GM12874 (cell line): ENCODE measurements around the gene ATPAF2.

ENCODE experiments used
- TF ChIP-seq, protein P1 (sequence below): IDR thresholded peaks from 2 replicates; pipeline ENCODE4 v1.5.1; 2011; ENCODE audit warnings: low read depth, mild to moderate bottlenecking, control low read depth, low read length, moderate library complexity; ENCODE audit not compliant: insufficient read depth

Gene ATPAF2

DNA sequence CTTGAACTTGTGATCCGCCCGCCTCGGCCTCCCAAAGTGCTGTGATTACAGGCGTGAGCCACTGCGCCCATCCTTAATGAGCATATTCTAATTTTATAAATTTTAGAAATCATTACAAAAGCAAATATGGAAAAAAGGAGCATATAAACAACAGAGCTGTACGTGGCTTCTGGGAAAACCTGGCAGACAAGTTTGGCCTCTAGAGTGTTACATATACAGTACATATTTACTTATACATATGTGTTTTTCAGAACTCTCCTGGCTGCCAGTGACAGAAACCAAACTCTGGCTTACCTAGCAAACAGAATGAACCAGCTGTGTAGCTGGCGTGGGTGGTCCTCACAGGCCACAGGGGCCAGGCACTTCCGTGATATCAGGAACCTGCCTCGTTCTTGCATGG lies 56.2 kb downstream of the ATPAF2 start:
- TF ChIP-seq, protein P1, sequence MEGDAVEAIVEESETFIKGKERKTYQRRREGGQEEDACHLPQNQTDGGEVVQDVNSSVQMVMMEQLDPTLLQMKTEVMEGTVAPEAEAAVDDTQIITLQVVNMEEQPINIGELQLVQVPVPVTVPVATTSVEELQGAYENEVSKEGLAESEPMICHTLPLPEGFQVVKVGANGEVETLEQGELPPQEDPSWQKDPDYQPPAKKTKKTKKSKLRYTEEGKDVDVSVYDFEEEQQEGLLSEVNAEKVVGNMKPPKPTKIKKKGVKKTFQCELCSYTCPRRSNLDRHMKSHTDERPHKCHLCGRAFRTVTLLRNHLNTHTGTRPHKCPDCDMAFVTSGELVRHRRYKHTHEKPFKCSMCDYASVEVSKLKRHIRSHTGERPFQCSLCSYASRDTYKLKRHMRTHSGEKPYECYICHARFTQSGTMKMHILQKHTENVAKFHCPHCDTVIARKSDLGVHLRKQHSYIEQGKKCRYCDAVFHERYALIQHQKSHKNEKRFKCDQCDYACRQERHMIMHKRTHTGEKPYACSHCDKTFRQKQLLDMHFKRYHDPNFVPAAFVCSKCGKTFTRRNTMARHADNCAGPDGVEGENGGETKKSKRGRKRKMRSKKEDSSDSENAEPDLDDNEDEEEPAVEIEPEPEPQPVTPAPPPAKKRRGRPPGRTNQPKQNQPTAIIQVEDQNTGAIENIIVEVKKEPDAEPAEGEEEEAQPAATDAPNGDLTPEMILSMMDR, result no peak

DNA sequence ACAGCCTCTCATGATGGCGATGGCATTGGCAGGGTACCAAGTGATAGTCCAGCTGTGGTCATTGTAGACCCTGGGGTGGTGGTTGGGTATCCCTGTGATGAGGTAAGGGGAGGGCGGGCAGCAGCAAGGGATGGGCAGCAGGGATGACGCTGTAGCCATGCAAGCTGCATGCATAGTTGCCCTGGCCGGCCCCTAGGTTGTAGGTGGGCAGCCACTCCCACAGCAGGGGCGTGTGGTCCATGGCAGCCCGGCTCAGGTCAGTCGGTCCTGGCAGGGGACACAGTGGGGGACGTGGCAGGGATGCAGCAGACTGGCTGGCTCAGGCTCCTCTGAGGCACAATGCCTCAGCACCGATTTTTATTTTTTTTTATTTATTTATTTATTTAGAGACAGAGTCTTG lies 57.6 kb downstream of the ATPAF2 start:
- TF ChIP-seq, protein P1, result no peak

DNA sequence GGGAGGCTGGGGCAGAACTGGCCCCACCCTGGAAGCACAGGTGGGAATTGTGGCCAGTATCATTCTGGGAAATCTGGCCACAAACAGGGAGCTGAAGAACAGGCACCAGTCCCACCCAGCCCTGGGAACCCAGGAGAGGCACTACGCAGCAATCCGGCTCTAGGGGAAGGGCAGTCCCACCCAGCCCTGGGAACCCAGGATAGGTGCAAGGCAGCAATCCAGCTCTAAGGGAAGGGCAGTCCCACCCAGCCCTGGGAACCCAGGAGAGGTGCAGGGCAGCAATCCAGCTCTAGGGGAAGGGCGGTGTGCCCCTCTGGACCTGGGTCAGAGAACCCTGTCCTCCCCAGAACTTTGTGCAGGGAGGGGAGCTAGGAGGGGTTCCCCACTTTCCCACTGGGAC lies 59.2 kb downstream of the ATPAF2 start:
- TF ChIP-seq, protein P1, result no peak

DNA sequence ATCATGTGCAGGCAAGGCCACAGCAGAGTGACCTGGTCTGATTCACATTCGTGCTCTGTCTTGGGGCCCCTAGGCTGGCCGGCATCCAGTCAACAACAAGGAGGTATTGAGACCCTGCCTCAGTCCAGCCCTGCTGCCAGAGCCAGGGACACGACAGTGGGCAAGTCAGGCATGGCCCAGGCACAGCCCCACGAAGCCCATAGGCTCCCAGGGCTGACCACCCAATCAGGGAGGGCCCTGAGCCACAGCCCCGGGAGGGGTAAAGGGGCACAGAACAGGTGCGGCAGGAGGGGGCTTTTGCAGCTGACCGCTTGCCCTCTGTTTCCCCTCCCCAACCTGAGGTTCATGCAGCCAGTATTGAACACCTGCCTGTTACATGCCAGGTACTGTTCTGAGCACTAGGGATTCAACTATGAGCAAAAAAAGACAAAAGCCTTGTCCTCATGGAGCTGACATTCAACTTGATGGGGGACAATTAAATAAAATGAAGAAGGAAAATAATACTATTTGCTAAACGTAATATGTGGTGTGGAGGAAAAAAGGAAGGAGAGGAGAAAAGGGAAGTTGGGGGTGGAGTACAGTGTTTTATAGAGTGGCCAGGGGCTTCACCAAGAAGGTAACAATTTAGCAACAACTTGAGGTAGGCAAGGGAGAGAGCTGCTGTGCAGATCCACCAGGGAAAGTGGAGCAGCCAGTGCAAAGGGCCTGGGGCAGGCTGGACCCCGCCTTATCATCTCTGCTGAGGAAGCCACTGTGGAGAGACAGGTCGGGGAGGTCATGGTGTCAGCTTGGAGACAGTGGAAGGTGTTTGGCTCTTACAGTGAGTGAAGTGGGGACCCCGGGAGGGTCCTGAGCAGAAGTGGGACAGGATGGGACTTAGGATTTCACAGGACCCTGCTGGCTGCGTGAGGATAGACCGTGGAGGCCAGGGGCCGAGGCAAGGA lies 60.2 kb downstream of the ATPAF2 start:
- TF ChIP-seq, protein P1, result no peak

DNA sequence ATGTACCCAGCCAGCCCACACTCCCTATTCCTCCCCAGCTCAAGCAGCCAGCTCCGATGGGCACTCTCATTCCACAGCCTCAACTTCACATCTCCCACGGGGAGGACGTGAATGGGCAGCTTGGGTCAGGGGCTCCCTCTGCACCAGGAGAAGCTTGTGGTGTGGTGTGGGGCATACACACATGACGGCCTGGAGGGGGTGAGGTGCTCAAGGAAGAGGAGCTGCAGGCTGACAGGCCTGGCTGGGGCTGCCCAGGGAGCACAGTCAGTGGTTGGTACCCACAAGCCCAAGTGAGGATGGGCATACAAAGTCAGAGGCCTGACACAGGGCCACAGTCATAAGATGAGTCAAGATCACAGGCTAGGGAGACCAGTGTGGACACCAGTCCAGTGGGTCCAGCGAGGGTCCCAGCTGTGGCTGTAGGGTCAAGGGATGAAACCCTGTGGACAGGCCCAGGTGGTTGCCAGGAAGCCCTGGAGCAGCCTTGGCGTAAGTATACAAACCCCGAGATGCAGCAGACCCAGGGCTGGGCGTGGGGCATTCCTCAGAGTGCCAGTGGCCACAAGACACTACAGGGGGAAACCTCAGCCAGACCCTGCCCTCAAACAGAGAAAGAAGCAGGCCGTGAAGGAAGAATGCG lies 61.9 kb downstream of the ATPAF2 start:
- TF ChIP-seq, protein P1, result no peak

DNA sequence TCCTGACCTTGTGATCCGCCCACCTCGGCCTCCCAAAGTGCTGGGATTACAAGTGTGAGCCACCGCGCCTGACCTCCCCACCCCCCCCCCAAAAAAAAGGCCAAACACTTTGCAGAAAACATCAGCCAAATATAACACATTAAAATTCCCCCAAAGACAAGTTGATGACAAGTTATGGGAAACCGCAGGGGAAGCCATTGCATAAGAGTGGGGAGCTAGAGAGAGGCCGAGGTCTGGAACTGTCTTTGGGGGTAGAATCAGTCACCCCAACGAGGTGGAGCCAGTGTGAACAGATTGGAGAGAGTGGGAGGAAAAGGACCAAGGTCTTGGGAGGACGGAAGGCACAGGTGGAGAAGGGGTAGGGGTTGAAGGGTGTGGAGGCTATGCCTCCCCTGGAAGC lies 63.5 kb downstream of the ATPAF2 start:
- TF ChIP-seq, protein P1, result no peak

DNA sequence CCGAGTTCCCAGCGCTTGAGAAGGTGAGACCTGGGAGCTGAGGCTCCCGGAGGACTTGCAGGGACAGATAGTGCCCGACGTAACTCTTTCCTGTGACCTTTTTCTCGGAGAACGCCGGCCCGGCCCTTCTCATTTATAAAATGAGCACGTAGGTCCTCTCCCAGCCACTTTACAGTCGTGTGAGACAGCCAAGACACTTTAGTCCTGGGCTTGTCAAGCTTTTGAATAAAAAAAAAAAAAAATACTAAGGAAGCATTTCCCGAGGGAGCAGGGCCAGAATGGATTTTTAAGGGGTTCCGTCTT lies 66.1 kb downstream of the ATPAF2 start:
- TF ChIP-seq, protein P1, result no peak
